Parathyroid adenoma (tissue), 2 donors: ENCODE results near the gene AGAP3.

Experiments used
- H2AFZ ChIP-seq: fragments of 300-600 bp; sonication (generic); one replicate; pipeline ENCODE4 v1.7.0; 2017; ENCODE audit warnings: antibody characterized with exemption, mild to moderate bottlenecking
- H3K27ac ChIP-seq: fragments of 300-600 bp; sonication (generic); one replicate; pipeline ENCODE4 v1.7.0; 2017
- H3K27me3 ChIP-seq: fragments of 300-600 bp; sonication (generic); one replicate; pipeline ENCODE4 v1.7.0; 2017; ENCODE audit warnings: low read length; ENCODE audit not compliant: control insufficient read depth, insufficient read depth
- H3K36me3 ChIP-seq: fragments of 300-600 bp; sonication (generic); one replicate; pipeline ENCODE4 v1.7.0; 2017; ENCODE audit warnings: low read length; ENCODE audit not compliant: control insufficient read depth, insufficient read depth
- H3K4me1 ChIP-seq: fragments of 300-600 bp; sonication (generic); one replicate; pipeline ENCODE4 v1.7.0; 2017; ENCODE audit warnings: control low read depth
- H3K4me2 ChIP-seq: fragments of 300-600 bp; sonication (generic); one replicate; pipeline ENCODE4 v1.7.0; 2017; ENCODE audit warnings: low read length
- H3K4me3 ChIP-seq: fragments of 300-600 bp; sonication (generic); one replicate; pipeline ENCODE4 v1.7.0; 2017; ENCODE audit warnings: low read depth, low read length
- H3K79me2 ChIP-seq: fragments of 300-600 bp; sonication (generic); one replicate; pipeline ENCODE4 v1.7.0; 2017; ENCODE audit warnings: control low read depth
- H3K9ac ChIP-seq: fragments of 300-600 bp; sonication (generic); one replicate; pipeline ENCODE4 v1.7.0; 2017; ENCODE audit warnings: mild to moderate bottlenecking
- H3K9me3 ChIP-seq: fragments of 300-600 bp; sonication (generic); one replicate; pipeline ENCODE4 v1.7.0; 2017; ENCODE audit warnings: low read length; ENCODE audit not compliant: control insufficient read depth
- CTCF ChIP-seq: fragments of 300-600 bp; sonication (generic); IDR thresholded peaks from one replicate; pipeline ENCODE4 v1.7.0; 2017; ENCODE audit warnings: antibody characterized with exemption, mild to moderate bottlenecking
- donor health status: primary hyperparathyroidism.

Gene AGAP3

GRCh38 chr7:151129117-151129959 is 43.1 kb downstream of the AGAP3 start:
- Histone ChIP-seq H3K79me2 (peaks cover 26% of the 10 kb centered on the region), H3K36me3 (no peaks in the 10 kb centered on the region), H3K9me3 (no peaks in the 10 kb centered on the region), H3K27ac (no peak overlapping the region), H2AFZ (no peak overlapping the region), H3K4me3 (no peak overlapping the region), H3K4me1 (no peaks in the 10 kb centered on the region), H3K9ac (no peak overlapping the region), H3K27me3 (no peaks in the 10 kb centered on the region), H3K4me2 (no peak overlapping the region)
- TF ChIP-seq CTCF, result no peak

GRCh38 chr7:151129960-151130591 is 43.8 kb downstream of the AGAP3 start:
- no peak overlapping the region for H2AFZ ChIP-seq
- H3K36me3 ChIP-seq, result no peaks in the 10 kb centered on the region
- no peak for TF ChIP-seq CTCF
- H3K4me3 ChIP-seq, result no peak overlapping the region
- no peak overlapping the region for H3K27ac ChIP-seq
- H3K27me3 ChIP-seq, result no peaks in the 10 kb centered on the region
- no peaks in the 10 kb centered on the region for H3K9me3 ChIP-seq
- no peak overlapping the region for H3K4me2 ChIP-seq
- no peak overlapping the region for H3K9ac ChIP-seq
- H3K4me1 ChIP-seq, result no peaks in the 10 kb centered on the region
- peaks cover 18% of the 10 kb centered on the region for H3K79me2 ChIP-seq

- H3K27me3 ChIP-seq, result no peaks in the 10 kb centered on the region
- no peaks in the 10 kb centered on the region for H3K9me3 ChIP-seq
- H3K79me2 ChIP-seq, result peaks cover 13% of the 10 kb centered on the region
- H2AFZ ChIP-seq, result no peak overlapping the region
- no peaks in the 10 kb centered on the region for H3K4me1 ChIP-seq
- no peaks in the 10 kb centered on the region for H3K36me3 ChIP-seq
- no peak overlapping the region for H3K4me3 ChIP-seq
- no peak overlapping the region for H3K4me2 ChIP-seq
- no peak for TF ChIP-seq CTCF
- no peak overlapping the region for H3K27ac ChIP-seq
- H3K9ac ChIP-seq, result no peak overlapping the region
Observed at GRCh38 chr7:151130741-151131157, 44.5 kb downstream of the AGAP3 start.

- Histone ChIP-seq H3K36me3 (no peaks in the 10 kb centered on the region), H3K9ac (no peak overlapping the region), H3K27ac (no peak overlapping the region), H3K27me3 (no peaks in the 10 kb centered on the region), H2AFZ (no peak overlapping the region), H3K4me1 (no peaks in the 10 kb centered on the region), H3K9me3 (no peaks in the 10 kb centered on the region), H3K4me2 (no peak overlapping the region), H3K79me2 (peaks cover 13% of the 10 kb centered on the region), H3K4me3 (no peak overlapping the region)
- no peak for TF ChIP-seq CTCF
Observed at GRCh38 chr7:151131224-151131591, 44.9 kb downstream of the AGAP3 start.
